Measurements from ENCODE around the gene RAB3IP.

The RAB3IP gene

GRCh38 chr12:69821032-69821455, 82.4 kb downstream of the RAB3IP start:
- no peaks in the 10 kb centered on the region for H3K27me3 ChIP-seq (ENCODE audit: control insufficient read depth in 1 of 2, insufficient read depth in 1 of 2, low read length in 2 of 2)
- no peaks in the 10 kb centered on the region for H3K9me3 ChIP-seq (ENCODE audit: control insufficient read depth, low read length)
- no peak overlapping the region for H3K27ac ChIP-seq (ENCODE audit: low read length, poor library complexity, severe bottlenecking)
- H3K23ac ChIP-seq (ENCODE audit: low read length in 2 of 2): no peak overlapping the region
- H4K91ac ChIP-seq (ENCODE audit: low read length): no peak overlapping the region
- 96% methylated on average over 6 of the region's 6 CpGs for WGBS
- peaks cover 2% of the 10 kb centered on the region for H3K4me1 ChIP-seq (ENCODE audit: control insufficient read depth, insufficient read depth, low read depth, low read length)
- DNase-seq: no peak
- H3K4ac ChIP-seq (ENCODE audit: low read depth in 1 of 2, low read length in 2 of 2): no peak overlapping the region
- H4K8ac ChIP-seq (ENCODE audit: low read length): no peak overlapping the region
- no peak overlapping the region for H3K4me3 ChIP-seq (ENCODE audit: insufficient read depth in 1 of 2, low read depth in 1 of 2, low read length in 2 of 2)
- no peak overlapping the region for H2BK15ac ChIP-seq (ENCODE audit: low read depth, poor library complexity, severe bottlenecking)
- no peak overlapping the region for H3K18ac ChIP-seq (ENCODE audit: low read depth in 1 of 2, low read length in 2 of 2)
- H3K14ac ChIP-seq (ENCODE audit: low read length in 2 of 2): no peak overlapping the region
- no peak overlapping the region for H2AFZ ChIP-seq (ENCODE audit: low read depth, low read length)
- no peak overlapping the region for H2BK5ac ChIP-seq (ENCODE audit: low read depth, low read length, poor library complexity, severe bottlenecking)
- no peak overlapping the region for H3K9ac ChIP-seq (ENCODE audit: low read length)
- H2BK12ac ChIP-seq (ENCODE audit: low read length in 2 of 2): no peak overlapping the region
- H3K4me2 ChIP-seq (ENCODE audit: low read length, poor library complexity, severe bottlenecking): no peak overlapping the region
- H3K36me3 ChIP-seq (ENCODE audit: control insufficient read depth in 1 of 2, insufficient read depth in 2 of 2, low read depth in 1 of 2, low read length in 2 of 2): peaks cover 3 to 5% of the 10 kb centered on the region in 2 experiments
- H2AK5ac ChIP-seq (ENCODE audit: low read length, severe bottlenecking): no peak overlapping the region
- no peaks in the 10 kb centered on the region for H3K79me1 ChIP-seq (replicated peaks; ENCODE audit: low read length, poor library complexity, severe bottlenecking)
- H2BK120ac ChIP-seq (ENCODE audit: low read depth, low read length): no peak overlapping the region

- Histone ChIP-seq H3K18ac (ENCODE audit: low read depth in 1 of 2, low read length in 2 of 2) (no peak overlapping the region), H2BK5ac (ENCODE audit: low read depth, low read length, poor library complexity, severe bottlenecking) (no peak overlapping the region), H2BK120ac (ENCODE audit: low read depth, low read length) (no peak overlapping the region), H3K4me3 (ENCODE audit: insufficient read depth in 1 of 2, low read depth in 1 of 2, low read length in 2 of 2) (no peak overlapping the region), H3K79me1 (replicated peaks; ENCODE audit: low read length, poor library complexity, severe bottlenecking) (no peaks in the 10 kb centered on the region), H3K4me1 (ENCODE audit: control insufficient read depth, insufficient read depth, low read depth, low read length) (peaks cover 2% of the 10 kb centered on the region), H3K9ac (ENCODE audit: low read length) (no peak overlapping the region), H2BK12ac (ENCODE audit: low read length in 2 of 2) (no peak overlapping the region), H3K27ac (ENCODE audit: low read length, poor library complexity, severe bottlenecking) (peak overlapping the region; percentile 46), H3K9me3 (ENCODE audit: control insufficient read depth, low read length) (no peaks in the 10 kb centered on the region), H4K91ac (ENCODE audit: low read length) (no peak overlapping the region), H3K4ac (ENCODE audit: low read depth in 1 of 2, low read length in 2 of 2) (no peak overlapping the region), H2BK15ac (ENCODE audit: low read depth, poor library complexity, severe bottlenecking) (no peak overlapping the region), H3K23ac (ENCODE audit: low read length in 2 of 2) (no peak overlapping the region), H4K8ac (ENCODE audit: low read length) (no peak overlapping the region), H3K14ac (ENCODE audit: low read length in 2 of 2) (no peak overlapping the region), H3K4me2 (ENCODE audit: low read length, poor library complexity, severe bottlenecking) (peak overlapping the region; percentile 27), H3K27me3 (ENCODE audit: control insufficient read depth in 1 of 2, insufficient read depth in 1 of 2, low read length in 2 of 2) (no peaks in the 10 kb centered on the region), H2AK5ac (ENCODE audit: low read length, severe bottlenecking) (no peak overlapping the region), H3K36me3 (ENCODE audit: control insufficient read depth in 1 of 2, insufficient read depth in 2 of 2, low read depth in 1 of 2, low read length in 2 of 2) (peaks cover 2 to 5% of the 10 kb centered on the region in 2 experiments), H2AFZ (ENCODE audit: low read depth, low read length) (no peak overlapping the region)
- 58% methylated on average over 5 of the region's 8 CpGs for WGBS
- DNase-seq: peak; percentile 43
Measured at GRCh38 chr12:69821456-69822159, 82.9 kb downstream of the RAB3IP start.

- Histone ChIP-seq H3K4me3 (ENCODE audit: insufficient read depth in 1 of 2, low read depth in 1 of 2, low read length in 2 of 2) (no peak overlapping the region), H3K9ac (ENCODE audit: low read length) (no peak overlapping the region), H2BK15ac (ENCODE audit: low read depth, poor library complexity, severe bottlenecking) (no peak overlapping the region), H3K14ac (ENCODE audit: low read length in 2 of 2) (no peak overlapping the region), H3K27me3 (ENCODE audit: control insufficient read depth in 1 of 2, insufficient read depth in 1 of 2, low read length in 2 of 2) (no peaks in the 10 kb centered on the region), H3K23ac (ENCODE audit: low read length in 2 of 2) (no peak overlapping the region), H3K36me3 (ENCODE audit: control insufficient read depth in 1 of 2, insufficient read depth in 2 of 2, low read depth in 1 of 2, low read length in 2 of 2) (peaks cover 0 to 5% of the 10 kb centered on the region in 2 experiments), H2BK120ac (ENCODE audit: low read depth, low read length) (no peak overlapping the region), H3K18ac (ENCODE audit: low read depth in 1 of 2, low read length in 2 of 2) (no peak overlapping the region), H2BK5ac (ENCODE audit: low read depth, low read length, poor library complexity, severe bottlenecking) (no peak overlapping the region), H4K91ac (ENCODE audit: low read length) (no peak overlapping the region), H3K4me1 (ENCODE audit: control insufficient read depth, insufficient read depth, low read depth, low read length) (peaks cover 2% of the 10 kb centered on the region), H3K4ac (ENCODE audit: low read depth in 1 of 2, low read length in 2 of 2) (no peak overlapping the region), H3K9me3 (ENCODE audit: control insufficient read depth, low read length) (no peaks in the 10 kb centered on the region), H3K79me1 (replicated peaks; ENCODE audit: low read length, poor library complexity, severe bottlenecking) (no peaks in the 10 kb centered on the region), H3K4me2 (ENCODE audit: low read length, poor library complexity, severe bottlenecking) (no peak overlapping the region), H2AK5ac (ENCODE audit: low read length, severe bottlenecking) (peak overlapping the region; percentile 17), H3K27ac (ENCODE audit: low read length, poor library complexity, severe bottlenecking) (no peak overlapping the region), H2BK12ac (ENCODE audit: low read length in 2 of 2) (no peak overlapping the region), H4K8ac (ENCODE audit: low read length) (no peak overlapping the region), H2AFZ (ENCODE audit: low read depth, low read length) (no peak overlapping the region)
- 95% methylated on average over 2 of the region's 3 CpGs for WGBS
- no peak for DNase-seq
Measured at GRCh38 chr12:69822201-69822860, 83.7 kb downstream of the RAB3IP start.

GRCh38 chr12:69824028-69824427, 85.4 kb downstream of the RAB3IP start:
- Histone ChIP-seq H3K9me3 (ENCODE audit: control insufficient read depth, low read length) (no peaks in the 10 kb centered on the region), H3K18ac (ENCODE audit: low read depth in 1 of 2, low read length in 2 of 2) (no peak overlapping the region), H3K4ac (ENCODE audit: low read depth in 1 of 2, low read length in 2 of 2) (no peak overlapping the region), H4K8ac (ENCODE audit: low read length) (no peak overlapping the region), H2BK120ac (ENCODE audit: low read depth, low read length) (no peak overlapping the region), H3K14ac (ENCODE audit: low read length in 2 of 2) (no peak overlapping the region), H3K79me1 (replicated peaks; ENCODE audit: low read length, poor library complexity, severe bottlenecking) (no peaks in the 10 kb centered on the region), H2AK5ac (ENCODE audit: low read length, severe bottlenecking) (no peak overlapping the region), H3K23ac (ENCODE audit: low read length in 2 of 2) (no peak overlapping the region), H3K4me1 (ENCODE audit: control insufficient read depth, insufficient read depth, low read depth, low read length) (peaks cover 2% of the 10 kb centered on the region), H3K27me3 (ENCODE audit: control insufficient read depth in 1 of 2, insufficient read depth in 1 of 2, low read length in 2 of 2) (no peaks in the 10 kb centered on the region), H2BK15ac (ENCODE audit: low read depth, poor library complexity, severe bottlenecking) (no peak overlapping the region), H3K27ac (ENCODE audit: low read length, poor library complexity, severe bottlenecking) (no peak overlapping the region), H4K91ac (ENCODE audit: low read length) (no peak overlapping the region), H2BK5ac (ENCODE audit: low read depth, low read length, poor library complexity, severe bottlenecking) (no peak overlapping the region), H2AFZ (ENCODE audit: low read depth, low read length) (no peak overlapping the region), H2BK12ac (ENCODE audit: low read length in 2 of 2) (no peak overlapping the region), H3K36me3 (ENCODE audit: control insufficient read depth in 1 of 2, insufficient read depth in 2 of 2, low read depth in 1 of 2, low read length in 2 of 2) (no peaks in the 10 kb centered on the region), H3K4me2 (ENCODE audit: low read length, poor library complexity, severe bottlenecking) (no peak overlapping the region), H3K9ac (ENCODE audit: low read length) (no peak overlapping the region), H3K4me3 (ENCODE audit: insufficient read depth in 1 of 2, low read depth in 1 of 2, low read length in 2 of 2) (no peak overlapping the region)
- DNase-seq: no peak

All from mesenchymal stem cell (in vitro differentiated cells and primary cell).